Myocyte (in vitro differentiated cells): ENCODE data around the gene NUP205. TPM values are rescaled to one million over a fixed set of nuclear protein-coding genes. Genes with fewer than 3 reads are reported as not detected.
"Not testable (repeated sequence)": the region's sequence is repeated elsewhere in the genome, so short reads cannot be mapped to it uniquely, and the experiment has no call there.

Source experiments
- DNase-seq: peaks from one replicate; pipeline ENCODE4 v3.0.0-alpha.2; 2012; ENCODE audit warnings: low read depth
- total RNA-seq: library from RNA; depleted of rRNA; stranded (reverse); fragments of >200 nt; gene quantifications from 2 replicates; pipeline ENCODE4 v1.2.3, GENCODE V29; 2014

Gene NUP205
- total RNA-seq, 1 donor from 2014 or later = 33.9 TPM

GRCh38 chr7:135667626-135668025 lies 109.9 kb downstream of the NUP205 start:
- DNase-seq = not testable (repeated sequence)

DNA sequence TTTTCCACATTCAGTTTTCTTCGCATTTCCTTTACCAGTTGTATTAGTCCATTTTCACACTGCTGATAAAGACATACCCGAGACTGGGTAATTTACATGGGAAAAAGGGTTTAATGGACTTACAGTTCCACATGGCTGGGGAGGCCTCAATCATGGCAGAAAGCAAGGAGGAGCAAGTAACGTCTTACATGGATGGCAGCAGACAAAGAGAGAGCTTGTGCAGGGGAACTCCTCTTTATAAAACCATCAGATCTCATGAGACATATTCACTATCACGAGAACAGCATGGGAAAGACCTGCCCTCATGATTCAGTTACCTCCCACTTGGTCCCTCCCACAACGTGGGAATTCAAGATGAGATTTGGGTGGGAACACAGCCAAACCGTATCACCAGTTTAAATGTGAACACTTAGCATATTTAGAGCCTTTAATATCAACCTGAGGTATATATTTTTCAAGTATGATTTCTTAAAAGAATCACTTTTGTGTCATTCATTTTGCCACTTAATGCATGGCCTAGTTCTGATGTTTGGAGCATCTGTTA lies 111.2 kb downstream of the NUP205 start:
- not testable (repeated sequence) for DNase-seq

GRCh38 chr7:135669774-135670173 lies 112.1 kb downstream of the NUP205 start:
- DNase-seq = no peak

DNA sequence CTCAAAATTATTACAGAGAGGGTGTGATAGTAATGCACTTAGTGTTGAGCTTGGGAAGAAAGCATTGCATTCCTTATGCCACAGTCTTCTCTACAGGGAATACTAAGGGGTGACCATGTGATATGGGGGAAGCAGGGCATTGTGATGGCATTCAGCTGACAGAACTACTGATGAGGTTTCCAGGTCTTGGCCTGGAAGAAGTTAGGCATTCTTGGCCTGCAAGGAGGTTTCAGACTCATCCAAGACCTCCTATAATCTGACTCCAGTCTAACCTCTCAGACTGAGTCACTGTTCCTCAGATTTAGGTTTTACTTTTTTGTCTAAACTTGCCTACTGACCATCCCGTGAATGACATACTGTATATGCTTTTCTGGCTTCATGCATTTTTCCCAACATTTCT lies 112.5 kb downstream of the NUP205 start:
- peak; percentile 67 for DNase-seq

GRCh38 chr7:135672560-135673359 lies 115.0 kb downstream of the NUP205 start:
- peak; percentile 91 for DNase-seq

- DNase-seq = peak; percentile 63
Measured at GRCh38 chr7:135673360-135673706, 115.6 kb downstream of the NUP205 start.

- peak; percentile 92 for DNase-seq
Measured at GRCh38 chr7:135678612-135679575, 121.2 kb downstream of the NUP205 start.

GRCh38 chr7:135681762-135682161 lies 124.0 kb downstream of the NUP205 start:
- no peak for DNase-seq

- no peak for DNase-seq
Measured at GRCh38 chr7:135682191-135682590, 124.5 kb downstream of the NUP205 start.

GRCh38 chr7:135683609-135684008 lies 125.9 kb downstream of the NUP205 start:
- no peak for DNase-seq

DNA sequence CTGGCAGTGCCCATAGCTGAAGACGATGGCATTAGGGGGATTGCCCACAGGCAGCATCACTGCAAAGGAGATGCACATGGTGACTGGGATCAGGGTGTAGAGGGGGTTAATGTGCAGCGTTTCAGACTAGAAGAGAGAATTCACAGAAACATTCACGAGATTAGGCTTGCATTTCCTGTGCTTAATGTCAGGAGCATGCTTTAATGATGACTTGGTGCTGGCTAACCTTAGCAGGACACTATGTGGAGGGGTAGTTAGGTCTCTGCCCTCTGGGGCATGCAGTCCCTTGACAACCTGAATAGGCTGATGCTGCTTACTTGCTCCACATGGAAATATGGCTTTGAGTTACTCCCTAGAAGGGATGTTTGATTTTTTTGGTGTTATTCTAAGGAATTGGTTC lies 126.4 kb downstream of the NUP205 start:
- DNase-seq = no peak

DNA sequence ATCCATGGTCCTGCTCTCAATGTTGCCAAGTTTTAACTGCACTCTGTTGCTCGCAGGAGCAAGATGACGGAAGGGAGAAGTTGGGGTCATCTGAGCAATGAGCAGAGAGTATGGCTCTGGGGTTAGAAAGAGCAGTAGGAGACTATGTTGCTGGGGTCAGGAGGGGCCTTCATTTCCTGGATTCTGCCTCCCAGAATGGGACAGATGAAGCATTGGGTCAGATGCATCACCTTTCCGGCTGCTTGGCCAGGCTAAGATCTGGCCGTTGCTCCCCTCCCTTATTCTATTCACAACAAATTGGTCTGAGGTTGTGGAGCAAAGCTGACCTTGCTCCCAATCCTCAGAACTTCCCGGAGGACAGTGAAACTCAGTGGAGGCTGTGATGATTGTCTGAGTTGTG lies 127.0 kb downstream of the NUP205 start:
- DNase-seq = no peak

DNA sequence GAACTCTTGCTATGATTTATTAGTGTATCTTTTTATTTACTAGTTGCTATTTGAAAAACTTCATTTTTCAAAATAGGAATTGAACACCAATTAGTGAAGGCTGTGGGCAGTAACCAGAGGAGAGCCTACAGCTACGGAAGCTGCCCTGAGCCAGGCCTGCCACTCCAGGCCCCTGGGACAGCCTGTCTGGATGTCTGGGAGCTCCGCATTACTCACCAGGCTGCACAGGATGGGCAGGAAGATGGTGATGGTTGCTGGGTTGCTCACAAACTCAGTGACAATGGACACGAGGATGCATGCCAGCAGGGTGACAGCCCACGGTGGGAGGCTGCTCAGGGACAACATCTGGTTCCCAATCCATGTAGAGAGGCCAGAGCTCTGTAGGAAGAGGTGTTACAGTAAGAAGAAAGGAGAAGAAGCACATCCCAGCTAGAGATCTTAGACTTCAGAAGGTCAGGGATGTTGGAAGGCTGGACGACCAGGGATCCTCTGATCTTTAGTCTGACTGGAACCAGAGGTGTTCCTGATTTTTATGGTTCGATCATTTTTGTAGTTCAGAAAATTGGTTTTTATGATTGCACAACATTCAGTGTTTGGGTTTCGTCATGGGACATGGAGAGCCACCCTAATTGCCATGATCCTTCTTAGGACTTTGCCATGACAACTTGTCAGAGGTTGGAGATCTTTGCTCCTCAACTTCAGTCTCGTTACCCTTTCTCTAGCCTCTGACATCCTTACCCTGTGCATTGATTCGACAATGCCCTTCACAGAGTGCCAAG lies 127.8 kb downstream of the NUP205 start:
- DNase-seq = no peak

DNA sequence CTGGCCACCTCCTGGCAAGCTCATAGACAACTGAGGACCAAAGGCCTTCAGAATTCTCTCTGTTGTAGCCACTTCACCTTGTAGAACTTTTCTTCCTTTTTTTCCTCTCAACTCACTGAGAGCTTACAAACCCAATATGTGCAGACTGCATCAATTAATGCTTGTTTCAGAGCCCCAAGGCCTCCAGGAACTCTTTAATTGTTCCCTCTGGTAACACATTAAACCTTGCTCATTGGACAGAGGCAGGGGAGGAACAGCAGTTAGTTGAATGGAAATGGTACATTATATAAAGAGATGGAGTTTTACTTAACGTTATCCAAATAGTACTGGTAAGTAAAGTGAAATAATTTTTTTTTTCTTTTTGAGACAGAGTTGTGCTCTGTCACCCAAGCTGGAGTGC lies 129.7 kb downstream of the NUP205 start:
- DNase-seq = no peak

DNA sequence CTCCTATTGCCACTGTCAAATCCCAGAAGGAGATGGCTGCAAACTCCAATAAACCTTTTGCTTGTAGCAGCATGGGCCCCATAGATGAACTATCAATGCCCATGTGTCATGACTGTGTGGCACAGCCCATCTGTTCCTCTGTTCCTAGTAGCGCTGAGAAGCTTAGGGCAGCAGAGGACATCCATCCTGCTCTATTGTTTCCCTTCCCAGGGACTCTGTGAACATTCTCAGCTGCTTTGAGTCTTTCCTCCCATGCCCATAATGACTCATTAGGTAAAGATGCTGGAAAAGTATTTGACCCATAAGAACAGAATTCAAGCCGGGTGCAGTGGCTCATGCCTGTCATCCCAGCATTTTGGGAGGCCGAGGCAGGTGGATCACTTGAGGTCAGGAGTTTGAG lies 132.8 kb downstream of the NUP205 start:
- DNase-seq = peak; percentile 99

- DNase-seq = peak; percentile 57
Measured at GRCh38 chr7:135692055-135692454, 134.3 kb downstream of the NUP205 start.

DNA sequence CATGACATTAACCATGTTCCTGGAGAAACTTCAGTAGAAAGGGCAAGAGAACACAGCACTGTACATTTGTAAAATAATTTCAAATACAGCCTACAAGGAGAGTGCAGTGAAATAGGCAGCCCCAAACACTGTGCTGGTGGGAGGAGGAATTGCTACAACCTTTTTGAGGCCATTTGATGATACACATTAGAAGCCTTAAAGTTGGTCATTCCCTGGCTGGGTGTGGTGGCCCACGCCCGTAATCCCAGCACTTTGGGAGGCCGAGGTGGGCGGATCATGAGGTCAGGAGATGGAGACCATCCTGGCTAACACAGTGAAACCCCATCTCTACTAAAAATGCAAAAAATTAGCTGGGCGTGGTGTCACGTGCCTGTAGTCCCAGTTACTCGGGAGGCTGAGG lies 134.9 kb downstream of the NUP205 start:
- DNase-seq = not testable (repeated sequence)

DNA sequence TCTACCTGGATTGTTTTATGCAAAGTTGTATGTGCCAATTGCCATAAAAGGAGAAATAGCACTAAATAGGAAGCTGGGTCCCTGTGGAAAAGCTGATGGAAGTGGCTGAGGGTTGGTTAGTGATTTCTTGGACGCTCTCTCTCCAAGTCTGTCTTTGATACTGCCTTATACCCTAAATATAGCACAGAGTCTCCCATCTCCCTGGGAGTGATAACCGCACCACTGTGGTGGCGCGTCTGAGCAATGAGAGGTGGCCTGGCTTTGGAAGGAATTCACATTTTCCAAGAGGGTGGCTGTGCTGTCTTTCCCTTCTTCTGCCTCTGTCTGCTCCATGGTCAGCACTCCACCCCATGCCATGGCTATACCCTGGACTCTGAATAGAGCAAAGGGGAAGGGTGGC lies 135.8 kb downstream of the NUP205 start:
- DNase-seq = peak; percentile 53

- DNase-seq = no peak
Measured at GRCh38 chr7:135697276-135698049, 139.7 kb downstream of the NUP205 start.
